Neural crest cell (in vitro differentiated cells): ENCODE results near the gene FBXL19. TPM values are rescaled to one million over a fixed set of nuclear protein-coding genes. Genes with fewer than 3 reads are reported as not detected.
"Not testable (repeated sequence)": the region's sequence is repeated elsewhere in the genome, so short reads cannot be mapped to it uniquely, and the experiment has no call there.

Experiments
- DNase-seq: peaks from one replicate; pipeline ENCODE4 v3.0.0; 2021; ENCODE audit warnings: low read depth, mixed read lengths, low spot score
- H3K27ac Mint-ChIP-seq: one replicate; pipeline ENCODE4 v1.8.0; 2021; ENCODE audit warnings: mild to moderate bottlenecking, mixed read lengths; ENCODE audit not compliant: unreplicated experiment
- H3K27me3 Mint-ChIP-seq: 2 replicates; pipeline ENCODE4 v1.8.0; 2021; ENCODE audit warnings: low read depth, mild to moderate bottlenecking, mixed read lengths
- H3K36me3 Mint-ChIP-seq: 2 replicates; pipeline ENCODE4 v1.8.0; 2021; ENCODE audit warnings: low read depth, mild to moderate bottlenecking, mixed read lengths
- H3K4me1 Mint-ChIP-seq: 2 replicates; pipeline ENCODE4 v1.8.0; 2021; ENCODE audit warnings: mixed read lengths
- H3K4me3 Mint-ChIP-seq: one replicate; pipeline ENCODE4 v1.8.0; 2021; ENCODE audit warnings: mild to moderate bottlenecking, mixed read lengths
- H3K9me3 Mint-ChIP-seq: 2 replicates; pipeline ENCODE4 v1.8.0; 2021; ENCODE audit warnings: mixed read lengths
- total RNA-seq: library from RNA; stranded (reverse); gene quantifications from 2 replicates; pipeline ENCODE4 v1.2.1, GENCODE V29; 2021
- TF ChIP-seq, protein P1 (sequence below): fragments of 200-600 bp; sonication (generic); conservative IDR thresholded peaks from 2 replicates; pipeline ENCODE4 v1.5.0; 2021; ENCODE audit warnings: antibody characterized with exemption, mild to moderate bottlenecking

The FBXL19 gene
- total RNA-seq, 1 donor from 2014 or later: 84.7 TPM

DNA sequence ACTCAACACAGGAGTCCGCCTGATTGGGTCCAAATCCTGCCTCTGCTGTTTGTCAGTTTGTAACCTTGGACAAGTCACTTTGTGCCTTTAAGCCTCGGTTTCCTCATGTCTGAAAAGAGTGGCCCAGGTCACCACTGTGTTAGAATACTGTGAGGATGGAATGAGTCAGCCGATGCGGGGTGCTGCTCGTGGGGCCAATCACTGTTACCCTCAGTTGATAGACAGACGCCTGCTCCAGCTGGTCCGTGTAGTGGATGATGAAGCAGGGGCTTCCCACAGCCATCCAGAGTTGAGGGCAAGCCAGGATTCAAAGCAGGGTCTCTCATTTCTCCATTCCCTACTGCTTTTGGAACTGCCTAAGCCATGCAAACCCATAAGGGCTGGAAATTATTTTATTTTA, 5.8 kb downstream of the FBXL19 start:
- H3K36me3 Mint-ChIP-seq: no peaks in the 10 kb centered on the region
- H3K27ac Mint-ChIP-seq: no peak overlapping the region
- DNase-seq: no peak
- no peak overlapping the region for H3K4me3 Mint-ChIP-seq
- H3K4me1 Mint-ChIP-seq: peaks cover 17% of the 10 kb centered on the region
- TF ChIP-seq, protein P1, sequence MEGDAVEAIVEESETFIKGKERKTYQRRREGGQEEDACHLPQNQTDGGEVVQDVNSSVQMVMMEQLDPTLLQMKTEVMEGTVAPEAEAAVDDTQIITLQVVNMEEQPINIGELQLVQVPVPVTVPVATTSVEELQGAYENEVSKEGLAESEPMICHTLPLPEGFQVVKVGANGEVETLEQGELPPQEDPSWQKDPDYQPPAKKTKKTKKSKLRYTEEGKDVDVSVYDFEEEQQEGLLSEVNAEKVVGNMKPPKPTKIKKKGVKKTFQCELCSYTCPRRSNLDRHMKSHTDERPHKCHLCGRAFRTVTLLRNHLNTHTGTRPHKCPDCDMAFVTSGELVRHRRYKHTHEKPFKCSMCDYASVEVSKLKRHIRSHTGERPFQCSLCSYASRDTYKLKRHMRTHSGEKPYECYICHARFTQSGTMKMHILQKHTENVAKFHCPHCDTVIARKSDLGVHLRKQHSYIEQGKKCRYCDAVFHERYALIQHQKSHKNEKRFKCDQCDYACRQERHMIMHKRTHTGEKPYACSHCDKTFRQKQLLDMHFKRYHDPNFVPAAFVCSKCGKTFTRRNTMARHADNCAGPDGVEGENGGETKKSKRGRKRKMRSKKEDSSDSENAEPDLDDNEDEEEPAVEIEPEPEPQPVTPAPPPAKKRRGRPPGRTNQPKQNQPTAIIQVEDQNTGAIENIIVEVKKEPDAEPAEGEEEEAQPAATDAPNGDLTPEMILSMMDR: no peak
- no peaks in the 10 kb centered on the region for H3K27me3 Mint-ChIP-seq
- H3K9me3 Mint-ChIP-seq: no peaks in the 10 kb centered on the region

DNA sequence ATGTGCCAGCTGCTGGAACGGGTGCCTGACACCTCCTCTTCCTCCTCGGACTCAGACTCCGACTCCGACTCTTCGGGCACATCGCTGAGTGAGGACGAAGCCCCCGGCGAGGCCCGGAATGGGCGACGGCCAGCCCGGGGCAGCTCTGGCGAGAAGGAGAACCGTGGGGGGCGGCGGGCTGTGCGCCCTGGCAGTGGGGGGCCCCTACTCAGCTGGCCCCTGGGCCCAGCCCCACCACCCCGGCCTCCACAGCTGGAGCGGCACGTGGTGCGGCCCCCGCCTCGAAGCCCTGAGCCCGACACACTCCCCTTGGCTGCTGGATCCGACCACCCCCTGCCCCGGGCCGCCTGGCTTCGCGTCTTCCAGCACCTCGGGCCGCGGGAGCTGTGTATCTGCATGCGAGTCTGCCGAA, 6.8 kb downstream of the FBXL19 start:
- Mint-ChIP-seq H3K9me3 (no peaks in the 10 kb centered on the region), H3K27ac (no peak overlapping the region), H3K4me3 (no peak overlapping the region), H3K4me1 (peaks cover 14% of the 10 kb centered on the region), H3K36me3 (peaks cover 2% of the 10 kb centered on the region), H3K27me3 (no peaks in the 10 kb centered on the region)
- DNase-seq: no peak
- TF ChIP-seq, protein P1: no peak

DNA sequence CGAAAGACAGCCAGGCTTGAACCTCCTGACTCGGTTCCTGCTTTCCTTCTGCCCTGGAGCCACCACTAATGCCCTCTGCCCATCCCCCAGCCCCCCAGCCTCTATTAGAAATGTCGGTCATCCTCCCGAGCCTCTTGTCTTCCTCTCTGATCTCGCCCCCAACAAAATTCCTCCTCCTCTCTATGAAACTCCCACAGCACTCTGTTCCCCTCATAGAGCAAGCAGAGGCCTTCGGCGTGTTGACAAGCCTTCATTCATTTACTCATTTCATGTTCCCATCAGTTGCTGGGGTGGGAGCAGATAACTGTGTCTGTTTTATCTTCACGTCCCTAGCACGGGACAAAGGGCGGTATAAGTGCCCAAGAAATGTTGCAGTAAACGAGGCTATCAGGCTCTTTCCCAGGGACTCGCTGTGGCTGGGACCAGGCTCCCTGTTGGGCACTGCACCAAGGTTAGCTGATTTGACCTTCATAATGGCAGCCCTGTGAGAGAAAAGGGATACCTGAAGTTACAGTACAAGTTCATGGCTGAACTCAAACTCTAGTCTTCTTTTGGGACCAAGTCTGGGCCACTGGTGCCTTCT, 7.8 kb downstream of the FBXL19 start:
- Mint-ChIP-seq H3K27me3 (no peaks in the 10 kb centered on the region), H3K27ac (no peak overlapping the region), H3K4me3 (no peak overlapping the region), H3K9me3 (no peaks in the 10 kb centered on the region), H3K36me3 (peaks cover 4% of the 10 kb centered on the region), H3K4me1 (peaks cover 11% of the 10 kb centered on the region)
- DNase-seq: no peak
- TF ChIP-seq, protein P1: no peak

DNA sequence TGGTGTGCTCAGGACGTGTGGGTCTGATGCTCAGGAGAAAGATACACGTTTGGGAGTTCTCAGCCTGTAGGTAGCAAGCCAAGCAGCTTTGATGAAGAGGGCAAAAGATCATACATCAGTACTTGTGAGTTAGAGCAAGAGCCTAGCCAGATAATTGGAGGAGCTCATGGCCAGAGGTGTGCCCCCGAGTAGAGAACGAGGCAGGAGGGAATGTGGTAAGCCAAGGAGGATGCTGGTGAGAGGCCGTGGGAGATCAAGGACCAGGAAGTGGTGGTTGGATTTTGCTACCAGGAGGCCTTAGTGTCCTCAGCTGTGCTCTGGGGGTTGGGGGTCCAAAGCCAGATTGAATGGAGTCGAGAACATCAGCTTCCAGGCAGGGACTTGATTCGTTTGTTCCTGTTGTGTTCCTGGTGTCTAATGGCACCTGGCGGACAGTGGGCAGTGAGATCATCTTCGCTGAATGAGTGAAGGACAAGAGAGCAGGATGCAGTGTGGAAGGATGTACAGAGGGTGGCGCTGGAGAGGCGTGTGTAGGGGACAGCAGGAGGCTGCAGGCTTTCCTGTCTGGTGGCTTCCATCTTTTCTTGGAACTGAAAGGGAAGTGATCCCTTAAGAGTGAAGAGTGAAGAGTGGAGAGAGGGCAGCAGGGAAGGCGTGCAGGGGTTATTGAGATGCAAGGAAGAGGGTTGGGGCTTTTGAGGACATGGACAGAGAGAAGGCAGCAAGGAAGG, 11.6 kb downstream of the FBXL19 start:
- H3K4me1 Mint-ChIP-seq: peaks cover 5% of the 10 kb centered on the region
- H3K36me3 Mint-ChIP-seq: peaks cover 10% of the 10 kb centered on the region
- H3K27me3 Mint-ChIP-seq: no peaks in the 10 kb centered on the region
- no peaks in the 10 kb centered on the region for H3K9me3 Mint-ChIP-seq
- DNase-seq: peak; percentile 45
- peak overlapping the region; percentile 0 for H3K4me3 Mint-ChIP-seq
- H3K27ac Mint-ChIP-seq: peak overlapping the region; percentile 37
- TF ChIP-seq, protein P1: peak; percentile 54

DNA sequence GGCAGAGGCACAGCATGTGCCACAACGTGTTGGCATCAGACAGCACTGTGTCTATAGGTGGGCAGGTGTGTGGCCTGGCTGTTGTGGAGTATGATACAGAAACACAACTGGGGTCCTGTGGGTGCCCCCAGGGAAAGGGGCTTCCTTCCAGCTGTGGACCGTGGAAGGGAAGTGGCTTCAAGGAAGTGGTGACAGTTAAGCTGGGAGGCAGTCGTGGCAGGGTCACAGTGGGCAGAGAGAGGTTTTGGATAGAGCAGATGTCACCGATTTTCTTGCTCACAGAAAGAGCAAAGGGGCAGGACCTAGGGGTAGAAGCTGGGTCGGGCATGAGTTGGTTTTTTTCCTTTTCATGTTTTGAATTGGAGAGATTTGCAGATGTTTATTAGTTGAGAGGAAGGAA, 14.3 kb downstream of the FBXL19 start:
- H3K4me3 Mint-ChIP-seq: peak overlapping the region; percentile 21
- H3K27ac Mint-ChIP-seq: no peak overlapping the region
- TF ChIP-seq, protein P1: no peak
- peaks cover 14% of the 10 kb centered on the region for H3K4me1 Mint-ChIP-seq
- no peak for DNase-seq
- no peaks in the 10 kb centered on the region for H3K9me3 Mint-ChIP-seq
- peaks cover 10% of the 10 kb centered on the region for H3K36me3 Mint-ChIP-seq
- no peaks in the 10 kb centered on the region for H3K27me3 Mint-ChIP-seq

DNA sequence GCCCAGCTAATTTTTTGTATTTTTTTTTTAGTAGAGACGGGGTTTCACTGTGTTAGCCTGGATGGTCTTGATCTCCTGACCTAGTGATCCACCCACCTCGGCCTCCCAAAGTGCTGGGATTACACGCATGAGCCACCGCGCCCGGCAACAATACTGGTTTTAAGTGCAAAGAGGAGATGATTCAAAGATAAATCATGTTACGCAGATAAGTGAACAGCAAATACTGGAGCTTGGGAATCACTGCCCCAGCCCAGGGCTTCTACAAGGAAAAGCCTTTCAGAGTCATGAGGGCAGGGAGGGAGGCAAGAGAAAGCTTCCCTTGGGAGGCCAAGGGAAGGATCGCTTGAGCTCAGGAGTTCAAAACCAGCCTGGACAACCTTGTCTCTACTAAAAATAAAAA, 16.2 kb downstream of the FBXL19 start:
- H3K4me3 Mint-ChIP-seq, H3K9me3 Mint-ChIP-seq, H3K27me3 Mint-ChIP-seq, H3K27ac Mint-ChIP-seq, DNase-seq: not testable (repeated sequence)
- Mint-ChIP-seq H3K36me3 (peaks cover 18% of the 10 kb centered on the region), H3K4me1 (peaks cover 16% of the 10 kb centered on the region)
